Neural cell (in vitro differentiated cells): ENCODE data around the gene ESR2. TPM values are rescaled to one million over a fixed set of nuclear protein-coding genes. Genes with fewer than 3 reads are reported as not detected.

Experiments
- H2AFZ ChIP-seq: fragments of 200-600, 300-800 bp; sonication (generic), shearing (Covaris generic); 2 replicates; pipeline ENCODE4 v1.6.0; 2014; ENCODE audit warnings: low read depth, mild to moderate bottlenecking, antibody characterized with exemption, low read length, moderate library complexity
- H3F3A ChIP-seq: fragments of 200-600 bp; shearing (Covaris generic); 2 replicates; pipeline ENCODE4 v1.6.1; 2016; ENCODE audit warnings: mild to moderate bottlenecking, moderate library complexity, mixed read lengths, antibody characterized with exemption, low read length; ENCODE audit not compliant: insufficient read depth, poor library complexity, severe bottlenecking
- H3K27ac ChIP-seq: fragments of 200-600, 300-800 bp; sonication (generic), shearing (Covaris generic); 2 replicates; pipeline ENCODE4 v1.5.1; 2014; ENCODE audit warnings: mild to moderate bottlenecking, low read length, moderate library complexity
- H3K27me3 ChIP-seq: fragments of 300-800, 200-600 bp; sonication (generic), shearing (Covaris generic); 2 replicates; pipeline ENCODE4 v1.6.0; 2014; ENCODE audit warnings: mild to moderate bottlenecking, low read depth, low read length, moderate library complexity; ENCODE audit not compliant: insufficient read depth
- H3K36me3 ChIP-seq: fragments of 300-800, 200-600 bp; sonication (generic), shearing (Covaris generic); 2 replicates; pipeline ENCODE4 v1.5.1; 2014; ENCODE audit warnings: mild to moderate bottlenecking, antibody characterized with exemption, low read length, moderate library complexity; ENCODE audit not compliant: insufficient read depth
- H3K4me2 ChIP-seq: fragments of 300-800, 200-600 bp; sonication (generic), shearing (Covaris generic); 2 replicates; pipeline ENCODE4 v1.6.0; 2014; ENCODE audit warnings: mild to moderate bottlenecking, low read length
- H3K4me3 ChIP-seq: fragments of 300-800, 200-600 bp; sonication (generic), shearing (Covaris generic); 2 replicates; pipeline ENCODE4 v1.5.1; 2014; ENCODE audit warnings: mild to moderate bottlenecking, low read length, moderate library complexity
- H3K79me2 ChIP-seq: fragments of 200-600 bp; shearing (Covaris generic); replicated peaks from 2 replicates; pipeline ENCODE4 v1.6.0; 2014; ENCODE audit warnings: mild to moderate bottlenecking, low read length, moderate library complexity; ENCODE audit not compliant: insufficient read depth
- H3K9ac ChIP-seq: fragments of 300-800, 200-600 bp; sonication (generic), shearing (Covaris generic); 2 replicates; pipeline ENCODE4 v1.6.1; 2016; ENCODE audit warnings: mild to moderate bottlenecking, low read length, mixed read lengths
- H3K9me2 ChIP-seq: fragments of 200-600 bp; shearing (Covaris generic); 2 replicates; pipeline ENCODE4 v1.6.1; 2016; ENCODE audit warnings: mild to moderate bottlenecking, low read length, mixed read lengths; ENCODE audit not compliant: insufficient read depth
- H3K9me3 ChIP-seq: fragments of 200-600, 300-800 bp; sonication (generic), shearing (Covaris generic); 2 replicates; pipeline ENCODE4 v1.6.1; 2016; ENCODE audit warnings: mild to moderate bottlenecking, mixed run types, low read length, moderate library complexity, mixed read lengths
- H4K20me1 ChIP-seq: fragments of 200-600 bp; shearing (Covaris generic); 2 replicates; pipeline ENCODE4 v1.6.1; 2016; ENCODE audit warnings: mild to moderate bottlenecking, mixed run types; ENCODE audit not compliant: insufficient read depth
- CTCF ChIP-seq: fragments of 450-650 bp; IDR thresholded peaks from 2 replicates; pipeline ENCODE4 v1.5.1; 2014; ENCODE audit warnings: antibody characterized with exemption, mild to moderate bottlenecking, moderate library complexity; ENCODE audit not compliant: poor library complexity, severe bottlenecking
- EP300 ChIP-seq: fragments of 450-650 bp; conservative IDR thresholded peaks from 2 replicates; pipeline ENCODE4 v1.6.1; 2014; ENCODE audit warnings: antibody characterized with exemption, mild to moderate bottlenecking, moderate library complexity; ENCODE audit not compliant: poor library complexity, severe bottlenecking
- EZH2 ChIP-seq: fragments of 200-600, 300-800 bp; shearing (Covaris generic), sonication (generic); IDR thresholded peaks from 2 replicates; pipeline ENCODE4 v1.6.1; 2014; ENCODE audit warnings: antibody characterized with exemption, low read length, borderline replicate concordance, mild to moderate bottlenecking; ENCODE audit not compliant: insufficient read depth, poor library complexity, severe bottlenecking
- MXI1 ChIP-seq: fragments of 450-650 bp; conservative IDR thresholded peaks from 2 replicates; pipeline ENCODE4 v1.6.1; 2014; ENCODE audit warnings: antibody characterized with exemption, mild to moderate bottlenecking; ENCODE audit not compliant: poor library complexity, severe bottlenecking
- POLR2AphosphoS5 ChIP-seq: IDR thresholded peaks from 2 replicates; pipeline ENCODE4 v1.6.1; 2012
- RAD21 ChIP-seq: fragments of 450-650 bp; conservative IDR thresholded peaks from 2 replicates; pipeline ENCODE4 v1.6.1; 2014; ENCODE audit warnings: antibody characterized with exemption, mild to moderate bottlenecking, moderate library complexity
- REST ChIP-seq: IDR thresholded peaks from 2 replicates; pipeline ENCODE4 v1.6.1; 2012; ENCODE audit warnings: borderline replicate concordance
- SMC3 ChIP-seq: fragments of 450-650 bp; conservative IDR thresholded peaks from 2 replicates; pipeline ENCODE4 v1.6.1; 2014; ENCODE audit warnings: antibody characterized with exemption, mild to moderate bottlenecking, moderate library complexity; ENCODE audit not compliant: poor library complexity
- TAF1 ChIP-seq: IDR thresholded peaks from 2 replicates; pipeline ENCODE4 v1.6.1; 2012; ENCODE audit warnings: low read depth
- polyA plus RNA-seq: library from polyadenylated mRNA; depleted of rRNA; stranded (reverse); fragments of >200 nt; gene quantifications from 2 replicates; pipeline ENCODE4 v1.2.3, GENCODE V29; 2014

ESR2 gene
- polyA plus RNA-seq, 1 donor from 2014 or later: 0.35 TPM

GRCh38 chr14:64233531-64234190 is 60.5 kb downstream of the ESR2 start:
- Histone ChIP-seq H3K4me3 (no peak overlapping the region), H3K9ac (no peak overlapping the region), H3K27ac (no peak overlapping the region), H3K9me2 (no peaks in the 10 kb centered on the region), H2AFZ (no peak overlapping the region), H3K4me2 (no peak overlapping the region), H3K27me3 (no peaks in the 10 kb centered on the region), H3F3A (no peaks in the 10 kb centered on the region), H4K20me1 (no peaks in the 10 kb centered on the region), H3K79me2 (no peaks in the 10 kb centered on the region), H3K9me3 (no peaks in the 10 kb centered on the region), H3K36me3 (no peaks in the 10 kb centered on the region)
- TF ChIP-seq SMC3 (no peak), EZH2 (no peak), POLR2AphosphoS5 (no peak), MXI1 (no peak), REST (no peak), EP300 (no peak), CTCF (no peak), RAD21 (no peak), TAF1 (no peak)

- no peak overlapping the region for H3K27ac ChIP-seq
- no peaks in the 10 kb centered on the region for H3K36me3 ChIP-seq
- no peaks in the 10 kb centered on the region for H4K20me1 ChIP-seq
- TF ChIP-seq CTCF: no peak
- no peak for TF ChIP-seq RAD21
- no peak for TF ChIP-seq SMC3
- no peak for TF ChIP-seq EZH2
- no peak for TF ChIP-seq POLR2AphosphoS5
- no peak for TF ChIP-seq TAF1
- TF ChIP-seq MXI1: no peak
- no peak for TF ChIP-seq REST
- no peak overlapping the region for H3K4me2 ChIP-seq
- no peaks in the 10 kb centered on the region for H3K9me3 ChIP-seq
- no peak overlapping the region for H2AFZ ChIP-seq
- H3K4me3 ChIP-seq: no peak overlapping the region
- no peaks in the 10 kb centered on the region for H3K79me2 ChIP-seq
- no peak overlapping the region for H3K9ac ChIP-seq
- H3K9me2 ChIP-seq: no peaks in the 10 kb centered on the region
- no peaks in the 10 kb centered on the region for H3F3A ChIP-seq
- no peaks in the 10 kb centered on the region for H3K27me3 ChIP-seq
These were observed 61.2 kb downstream of the ESR2 start for GRCh38 chr14:64232944-64233343.
